Mammary epithelial cell (primary cell): ENCODE data around the gene RTN4RL1.

Experiments used
- CTCF ChIP-seq, 2 donors: IDR thresholded peaks in 1 of 2; conservative IDR thresholded peaks in 1 of 2; 2 replicates each; pipeline ENCODE4 v1.5.1; 2011 to 2012; ENCODE audit warnings: inconsistent platforms in 2 of 2, low read length in 2 of 2, mild to moderate bottlenecking in 2 of 2, control low read depth in 1 of 2, low read depth in 1 of 2; ENCODE audit not compliant: insufficient read depth in 1 of 2; ENCODE audit errors: extremely low read depth in 1 of 2
- EZH2 ChIP-seq: IDR thresholded peaks from 2 replicates; pipeline ENCODE4 v1.6.1; 2012; ENCODE audit warnings: low read length, inconsistent platforms, borderline replicate concordance

DNA sequence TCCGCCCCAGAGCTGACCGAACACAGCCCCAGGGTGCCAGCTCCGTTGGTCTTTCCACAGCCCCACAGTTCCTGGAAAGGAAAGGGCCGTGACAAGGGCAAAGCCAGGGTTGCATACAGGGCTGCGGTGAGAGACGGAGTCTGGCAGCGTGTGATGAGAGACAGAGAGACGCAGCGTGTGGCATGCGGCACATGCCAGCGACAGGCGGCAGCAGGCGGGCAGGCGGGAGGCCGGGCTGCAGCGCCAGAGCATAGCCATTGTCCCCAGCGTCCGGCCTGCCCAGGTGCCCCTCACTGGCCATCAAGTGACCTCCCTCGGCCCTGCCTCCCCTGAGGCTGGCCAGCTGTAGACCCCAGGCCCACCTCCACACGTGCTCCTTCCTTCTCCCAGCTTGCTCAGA is 8.6 kb downstream of the RTN4RL1 start:
- TF ChIP-seq CTCF (conservative IDR thresholded peaks at IDR 0.05 in 1 of 2, IDR thresholded peaks at IDR 0.05 in 1 of 2; ENCODE audit: extremely low read depth in 1 of 2, insufficient read depth in 1 of 2, low read depth in 1 of 2, low read length in 2 of 2) (no peak), EZH2 (no peak)
